GM18907 (cell line): ENCODE data around the gene UBE2QL1.

ENCODE experiments used
- ATAC-seq: cut with Tn5 transposase; IDR thresholded peaks from one replicate; pipeline ENCODE4 v1.9.1; 2021; ENCODE audit warnings: mild to moderate bottlenecking, moderate library complexity; ENCODE audit not compliant: unreplicated experiment

The UBE2QL1 gene

GRCh38 chr5:6427694-6428093, 21.0 kb upstream of the UBE2QL1 start:
- no peak for ATAC-seq

GRCh38 chr5:6430418-6431028, 18.1 kb upstream of the UBE2QL1 start:
- ATAC-seq, result no peak

- no peak for ATAC-seq
These were observed 17.2 kb upstream of the UBE2QL1 start for GRCh38 chr5:6431214-6432195.

DNA sequence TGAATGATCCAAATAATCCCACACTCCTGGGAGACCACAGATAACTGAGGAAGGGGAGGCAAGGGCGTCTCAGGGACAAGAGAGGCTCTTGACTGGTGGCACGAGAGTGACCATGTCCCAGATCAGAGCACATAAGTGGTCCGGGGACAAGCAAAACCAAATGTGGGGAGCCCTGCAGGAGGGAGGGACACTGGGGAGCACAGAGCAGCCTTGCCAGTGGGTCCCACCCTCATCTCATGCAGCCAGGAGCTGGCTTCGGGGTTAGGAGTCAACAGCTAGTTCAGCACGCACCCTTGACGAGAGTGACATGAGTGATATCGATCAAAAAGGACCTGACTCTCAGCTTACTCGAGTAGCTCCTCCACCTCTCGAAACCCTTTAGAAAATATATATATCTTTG, 16.5 kb upstream of the UBE2QL1 start:
- no peak for ATAC-seq

DNA sequence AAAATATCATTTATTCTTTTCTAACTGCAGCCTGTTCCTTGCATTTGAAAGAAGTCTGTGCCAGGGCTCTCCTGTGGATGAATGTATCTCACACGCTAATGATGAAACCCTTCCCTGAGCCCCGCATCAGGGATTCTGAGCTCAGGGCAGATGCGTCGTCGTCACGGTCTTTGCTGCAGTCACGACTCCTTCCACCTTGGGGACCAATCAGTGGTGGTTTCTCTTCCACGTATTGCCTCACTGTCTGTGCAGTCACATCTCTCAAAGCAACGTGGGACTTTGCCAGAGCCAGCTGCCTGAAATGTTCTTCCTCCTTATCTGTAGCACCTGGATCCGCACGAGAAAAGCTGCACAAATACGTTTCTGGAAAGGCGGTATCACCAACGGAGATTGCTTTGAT, 13.9 kb upstream of the UBE2QL1 start:
- ATAC-seq, result no peak

GRCh38 chr5:6435356-6435755, 13.3 kb upstream of the UBE2QL1 start:
- ATAC-seq, result no peak

GRCh38 chr5:6436715-6437331, 11.8 kb upstream of the UBE2QL1 start:
- ATAC-seq, result no peak

DNA sequence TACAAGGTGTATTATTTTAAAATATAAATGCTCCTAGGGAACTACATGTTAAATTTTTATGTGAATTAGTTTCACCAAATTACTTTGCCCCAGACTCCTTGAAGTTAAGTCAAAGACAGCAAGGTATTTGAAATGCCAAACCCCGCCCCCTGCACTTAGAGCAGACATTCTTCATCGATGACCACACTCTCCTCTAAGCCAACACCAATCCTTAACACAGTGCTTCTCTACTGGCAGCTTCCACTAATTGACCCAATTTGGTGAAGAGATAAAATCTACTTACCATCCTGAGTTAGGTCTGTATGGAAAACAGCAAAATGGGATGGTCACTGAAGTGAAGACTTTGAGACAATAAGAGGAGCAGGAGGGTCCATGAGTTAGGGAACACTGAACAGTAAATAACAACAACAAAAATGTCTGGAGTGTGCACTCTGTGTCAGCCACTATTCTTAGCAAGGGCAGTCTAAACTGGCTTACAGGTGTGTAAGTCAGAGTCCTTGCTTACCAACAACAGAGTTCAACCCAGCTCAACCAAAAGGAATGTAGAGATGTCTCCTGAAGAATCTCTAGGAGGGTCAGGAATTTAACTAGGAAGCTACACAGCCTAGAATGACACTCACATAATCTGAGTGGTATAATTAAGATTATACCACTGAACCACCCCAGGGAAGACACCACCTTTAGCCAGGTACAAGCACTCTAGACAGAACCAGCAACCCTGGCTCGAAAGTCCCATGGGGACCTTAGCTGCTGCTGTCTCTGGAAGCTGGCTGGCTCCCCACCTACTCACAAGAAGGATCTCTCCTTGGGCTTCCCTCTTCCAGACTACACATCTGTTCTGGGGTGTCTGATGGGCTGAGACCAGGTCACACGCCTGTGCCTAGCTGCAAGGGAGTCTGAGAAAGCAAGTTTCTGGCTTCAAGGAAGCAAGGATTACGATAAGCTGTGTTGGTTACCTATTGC, 8.8 kb upstream of the UBE2QL1 start:
- no peak for ATAC-seq

DNA sequence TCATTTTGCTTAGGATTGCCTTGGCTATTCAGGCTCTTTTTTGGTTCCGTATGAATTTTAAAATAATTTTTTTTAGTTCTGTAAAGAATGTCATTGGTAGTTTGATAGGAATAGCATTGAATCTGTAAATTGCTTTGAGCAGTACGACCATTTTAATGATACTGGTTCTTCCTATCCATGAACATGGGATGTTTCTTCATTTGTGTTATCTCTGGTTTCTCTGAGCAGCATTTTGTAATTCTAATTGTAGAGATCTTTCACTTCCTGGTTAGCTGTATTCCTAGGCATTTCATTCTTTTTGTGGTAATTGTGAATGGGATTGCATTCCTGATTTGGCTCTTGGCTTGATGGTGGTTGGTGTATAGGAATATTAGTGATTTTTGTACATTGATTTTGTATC, 6.3 kb upstream of the UBE2QL1 start:
- ATAC-seq, result no peak

DNA sequence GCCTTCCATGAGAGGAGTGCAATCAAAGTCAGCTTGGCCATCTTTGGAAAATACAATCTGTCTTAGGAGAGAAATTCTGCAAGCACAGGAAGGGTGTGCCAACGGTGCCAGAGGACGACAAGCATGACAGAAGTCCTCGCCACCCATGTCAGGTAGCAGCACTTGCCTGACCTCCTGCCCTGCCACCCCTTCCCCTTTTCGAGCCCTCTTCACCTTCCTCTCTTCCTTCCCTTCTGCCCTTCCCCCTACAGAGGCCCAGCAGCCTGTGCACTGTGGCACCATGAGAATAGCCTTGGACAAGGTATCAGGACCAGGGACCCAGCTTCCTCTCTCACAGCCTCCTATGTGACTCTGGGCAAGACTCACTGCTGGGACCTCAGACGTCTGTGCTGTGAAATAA, 5.3 kb upstream of the UBE2QL1 start:
- ATAC-seq, result no peak

- ATAC-seq, result no peak
These were observed 2.6 kb upstream of the UBE2QL1 start for GRCh38 chr5:6446042-6446441.

DNA sequence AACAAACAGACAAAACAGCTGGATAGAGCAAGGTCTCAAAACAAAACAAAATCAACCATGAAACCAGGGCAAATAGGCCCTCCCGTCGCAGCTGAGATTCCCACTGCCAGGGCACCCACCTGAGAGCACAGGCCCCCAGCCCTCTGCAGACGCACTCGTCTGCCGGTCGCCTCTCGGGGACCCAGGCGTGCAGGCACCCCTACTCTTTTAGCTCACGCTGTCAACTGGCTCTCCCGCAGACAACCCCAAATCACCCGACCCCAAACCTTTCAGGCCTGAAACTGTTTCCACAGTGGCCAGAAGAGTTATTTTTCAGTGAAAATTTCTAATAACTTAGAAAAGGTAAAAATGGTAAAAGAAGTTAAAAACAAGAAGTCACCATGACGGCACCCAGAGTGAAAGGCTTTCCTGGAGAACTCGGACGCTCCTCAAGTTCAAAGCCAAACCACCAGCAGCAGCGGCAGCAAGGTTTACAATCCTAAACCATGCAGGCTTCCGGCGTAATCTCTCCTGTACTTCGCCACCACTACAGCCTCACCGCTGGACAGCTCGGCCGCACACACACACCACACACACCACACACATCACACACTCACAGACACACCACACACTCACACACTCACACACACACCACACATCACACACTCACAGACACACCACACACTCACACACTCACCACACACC, 1.9 kb upstream of the UBE2QL1 start:
- no peak for ATAC-seq

DNA sequence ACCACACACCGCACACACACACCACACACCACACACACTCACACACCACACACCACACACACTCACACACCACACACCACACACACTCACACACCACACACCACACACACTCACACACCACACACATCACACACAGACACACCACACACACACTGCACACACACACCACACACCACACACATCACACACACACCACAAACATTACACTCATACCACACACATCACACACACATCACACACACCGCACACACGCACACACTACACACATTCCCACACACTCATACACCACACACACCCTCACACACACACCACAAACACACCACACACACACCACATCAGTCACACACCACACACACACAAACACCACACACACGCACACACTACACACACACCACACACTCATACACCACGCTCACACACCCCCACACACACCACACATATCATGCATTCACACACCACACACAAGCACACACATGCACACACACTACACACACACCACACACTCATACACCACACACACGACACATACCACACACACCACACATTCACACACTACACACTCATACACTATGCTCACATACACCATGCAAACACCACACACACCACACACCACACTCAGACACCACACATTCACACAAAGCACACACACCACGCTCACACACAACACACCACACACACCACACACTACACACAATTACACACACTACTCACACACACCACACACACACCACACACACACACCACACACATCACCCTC, 1.1 kb upstream of the UBE2QL1 start:
- ATAC-seq, result no peak

GRCh38 chr5:6448141-6448491, 543 bp upstream of the UBE2QL1 start:
- no peak for ATAC-seq

DNA sequence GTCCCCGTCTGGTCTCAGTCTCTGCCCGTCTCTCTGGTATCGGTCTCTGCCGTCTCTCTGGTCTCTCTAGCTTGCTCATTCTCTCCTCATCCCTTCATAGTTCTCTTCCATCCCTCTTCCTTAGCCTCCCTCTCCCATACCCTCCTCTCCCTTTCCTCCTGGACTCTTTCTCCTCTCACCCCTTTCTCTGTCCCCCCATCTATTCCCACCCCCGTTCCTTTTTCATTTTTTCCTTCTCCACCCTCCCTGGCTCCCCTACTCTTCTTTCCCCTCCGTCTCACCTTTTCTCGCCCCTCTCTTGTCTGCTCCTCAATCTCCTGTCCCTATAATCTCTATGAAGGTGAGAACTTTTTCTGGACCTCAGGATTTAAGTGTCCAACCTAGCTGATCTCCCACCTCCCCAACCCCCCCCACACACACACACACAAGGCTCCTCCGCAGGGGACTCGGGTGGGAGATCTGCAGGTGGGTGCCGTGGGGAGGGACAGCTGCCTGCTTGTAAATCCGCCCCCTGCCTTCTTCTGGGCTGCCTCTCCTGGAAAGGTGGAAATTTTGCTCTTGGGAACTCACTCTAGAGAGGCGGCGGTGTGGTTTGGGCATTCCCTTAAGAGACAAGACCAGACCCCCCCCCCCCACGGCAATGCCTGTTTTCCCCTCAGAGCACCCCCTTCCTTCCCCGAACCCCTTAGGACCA, 953 bp downstream of the UBE2QL1 start:
- no peak for ATAC-seq

- no peak for ATAC-seq
These were observed 1.7 kb downstream of the UBE2QL1 start for GRCh38 chr5:6450319-6450833.

GRCh38 chr5:6452622-6453504, 4.2 kb downstream of the UBE2QL1 start:
- no peak for ATAC-seq
